Upper lobe of right lung (tissue), 1 donor: Measurements from ENCODE around the gene NAPB. TPM values are rescaled to one million over a fixed set of nuclear protein-coding genes. Genes with fewer than 3 reads are reported as not detected.

Source experiments
- ATAC-seq: fragments of 200-7000 bp; cut with Tn5 transposase; one replicate; pipeline ENCODE4 v1.9.1; 2020; ENCODE audit warnings: mild to moderate bottlenecking, moderate library complexity
- DNase-seq: peaks from one replicate; pipeline ENCODE4 v3.0.0-alpha.2; 2020
- H3K27ac ChIP-seq: fragments of 200-600 bp; one replicate; pipeline ENCODE4 v1.8.0; 2022
- H3K27me3 ChIP-seq: fragments of 200-600 bp; one replicate; pipeline ENCODE4 v1.8.0; 2022; ENCODE audit warnings: mild to moderate bottlenecking
- H3K36me3 ChIP-seq: fragments of 200-600 bp; one replicate; pipeline ENCODE4 v1.8.0; 2022
- H3K4me1 ChIP-seq: fragments of 200-600 bp; one replicate; pipeline ENCODE4 v1.8.0; 2022
- H3K4me3 ChIP-seq: fragments of 200-600 bp; one replicate; pipeline ENCODE4 v1.8.0; 2022; ENCODE audit warnings: mild to moderate bottlenecking
- H3K9me3 ChIP-seq: fragments of 200-600 bp; one replicate; pipeline ENCODE4 v1.8.0; 2022
- CTCF ChIP-seq: fragments of 200-600 bp; IDR thresholded peaks from one replicate; pipeline ENCODE4 v1.8.0; 2022; ENCODE audit warnings: antibody characterized with exemption
- intact Hi-C: fragments of 100-400 bp; cut with DNase I; formaldehyde crosslinking; loops from one replicate; pipeline ENCODE4 v1.11.0; 2022
- total RNA-seq: library from RNA; stranded (reverse); fragmentation: NEBNext Ultra II Directional; extraction: Animal tissue kit (Norgen Biotek cat#: 25700); gene quantifications from one replicate; pipeline ENCODE4 v1.2.1, GENCODE V29; 2021
- donor health status: DM: no; HTN: yes; CAD: no; lungs with severe emphysema.

The NAPB gene
- total RNA-seq, 1 donor from 2014 or later = 10.8 TPM

- DNase-seq = peak; percentile 81
- TF ChIP-seq CTCF = no peak
- peak; percentile 71 for ATAC-seq
- Histone ChIP-seq H3K27ac (peak overlapping the region; percentile 90), H3K27me3 (no peaks in the 10 kb centered on the region), H3K9me3 (no peaks in the 10 kb centered on the region), H3K36me3 (no peaks in the 10 kb centered on the region), H3K4me3 (peak overlapping the region; percentile 90), H3K4me1 (peaks cover 19% of the 10 kb centered on the region)
- intact Hi-C loops = no loop called here
Observed at GRCh38 chr20:23419995-23420901, 1.0 kb downstream of the NAPB start.

GRCh38 chr20:23419657-23419994, 1.7 kb downstream of the NAPB start:
- TF ChIP-seq CTCF = no peak
- peak overlapping the region; percentile 90 for H3K27ac ChIP-seq

GRCh38 chr20:23417861-23418260, 3.4 kb downstream of the NAPB start:
- no peak for ATAC-seq
- Histone ChIP-seq H3K27ac (no peak overlapping the region), H3K27me3 (no peaks in the 10 kb centered on the region), H3K4me1 (peaks cover 19% of the 10 kb centered on the region), H3K9me3 (no peaks in the 10 kb centered on the region), H3K36me3 (no peaks in the 10 kb centered on the region), H3K4me3 (no peak overlapping the region)
- intact Hi-C loops = no loop called here
- no peak for TF ChIP-seq CTCF
- DNase-seq = no peak

More at GRCh38 chr20:23419657-23419994, 1.7 kb downstream of the NAPB start:
- Histone ChIP-seq H3K27me3 (no peaks in the 10 kb centered on the region), H3K4me3 (peak overlapping the region; percentile 90), H3K9me3 (no peaks in the 10 kb centered on the region), H3K36me3 (no peaks in the 10 kb centered on the region), H3K4me1 (peaks cover 19% of the 10 kb centered on the region)
- ATAC-seq = no peak
- no peak for DNase-seq
- intact Hi-C loops = no loop called here

GRCh38 chr20:23415959-23416583, 5.2 kb downstream of the NAPB start:
- no peaks in the 10 kb centered on the region for H3K36me3 ChIP-seq
- H3K9me3 ChIP-seq = no peaks in the 10 kb centered on the region
- H3K4me1 ChIP-seq = peaks cover 30% of the 10 kb centered on the region
- ATAC-seq (no peak), DNase-seq (no peak)
- H3K27me3 ChIP-seq = no peaks in the 10 kb centered on the region
- TF ChIP-seq CTCF = no peak
- intact Hi-C loops = no loop called here
- no peak overlapping the region for H3K4me3 ChIP-seq
- no peak overlapping the region for H3K27ac ChIP-seq

- Histone ChIP-seq H3K9me3 (no peaks in the 10 kb centered on the region), H3K4me1 (peaks cover 30% of the 10 kb centered on the region), H3K27ac (no peak overlapping the region), H3K36me3 (no peaks in the 10 kb centered on the region), H3K4me3 (no peak overlapping the region), H3K27me3 (no peaks in the 10 kb centered on the region)
- intact Hi-C loops = no loop called here
- DNase-seq (no peak), ATAC-seq (no peak)
- TF ChIP-seq CTCF = no peak
Observed at GRCh38 chr20:23415555-23415954, 5.7 kb downstream of the NAPB start.
